ENCODE results near the gene ETNPPL.

DNA sequence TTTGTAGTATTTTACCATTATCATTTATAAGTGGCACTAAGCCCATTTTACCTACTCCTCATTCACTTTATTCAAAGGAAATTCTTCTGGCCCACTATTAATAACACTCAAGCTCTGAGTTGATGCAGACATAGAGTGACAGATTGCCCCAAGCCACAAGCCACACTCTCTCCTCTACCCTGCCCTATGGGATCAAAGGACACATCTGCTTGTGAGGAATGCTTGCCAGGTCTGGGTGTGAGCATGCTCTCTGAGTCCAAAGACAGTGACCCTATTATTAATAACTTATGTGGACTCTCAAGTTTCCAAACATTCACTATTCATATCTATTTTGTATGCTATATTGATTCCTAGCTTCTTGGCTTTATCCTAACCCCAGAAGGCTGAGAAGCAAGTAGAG is 18.5 kb downstream of the ETNPPL start:
- TF ChIP-seq, protein P1, sequence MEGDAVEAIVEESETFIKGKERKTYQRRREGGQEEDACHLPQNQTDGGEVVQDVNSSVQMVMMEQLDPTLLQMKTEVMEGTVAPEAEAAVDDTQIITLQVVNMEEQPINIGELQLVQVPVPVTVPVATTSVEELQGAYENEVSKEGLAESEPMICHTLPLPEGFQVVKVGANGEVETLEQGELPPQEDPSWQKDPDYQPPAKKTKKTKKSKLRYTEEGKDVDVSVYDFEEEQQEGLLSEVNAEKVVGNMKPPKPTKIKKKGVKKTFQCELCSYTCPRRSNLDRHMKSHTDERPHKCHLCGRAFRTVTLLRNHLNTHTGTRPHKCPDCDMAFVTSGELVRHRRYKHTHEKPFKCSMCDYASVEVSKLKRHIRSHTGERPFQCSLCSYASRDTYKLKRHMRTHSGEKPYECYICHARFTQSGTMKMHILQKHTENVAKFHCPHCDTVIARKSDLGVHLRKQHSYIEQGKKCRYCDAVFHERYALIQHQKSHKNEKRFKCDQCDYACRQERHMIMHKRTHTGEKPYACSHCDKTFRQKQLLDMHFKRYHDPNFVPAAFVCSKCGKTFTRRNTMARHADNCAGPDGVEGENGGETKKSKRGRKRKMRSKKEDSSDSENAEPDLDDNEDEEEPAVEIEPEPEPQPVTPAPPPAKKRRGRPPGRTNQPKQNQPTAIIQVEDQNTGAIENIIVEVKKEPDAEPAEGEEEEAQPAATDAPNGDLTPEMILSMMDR (IDR thresholded peaks at IDR 0.05), result no peak
- TF ChIP-seq POLR2A (IDR thresholded peaks at IDR 0.05), result no peak

Data from uterus (tissue), 2 donors.